HepG2 (cell line): ENCODE results near the gene PRRC2A. TPM values are rescaled to one million over a fixed set of nuclear protein-coding genes. Genes with fewer than 3 reads are reported as not detected.
A peak's percentile ranks its signal among the peaks of the same experiment; 100 is the strongest.

ENCODE experiments used
- AHR ChIP-seq: IDR thresholded peaks from 2 replicates; pipeline ENCODE4 v1.6.1; 2018; ENCODE audit warnings: missing genetic modification reagents, missing compliant biosample characterization
- ATAD3A ChIP-seq: sonication (generic); formaldehyde crosslinking; IDR thresholded peaks from 2 replicates; pipeline ENCODE4 v1.4.0; 2020; ENCODE audit warnings: missing genetic modification reagents
- ATRX ChIP-seq: sonication (generic); formaldehyde crosslinking; IDR thresholded peaks from 2 replicates; pipeline ENCODE4 v1.4.0; 2020; ENCODE audit warnings: missing genetic modification reagents, borderline replicate concordance
- CC2D1A ChIP-seq: sonication (generic); formaldehyde crosslinking; IDR thresholded peaks from 2 replicates; pipeline ENCODE4 v1.8.1; 2023; ENCODE audit warnings: mild to moderate bottlenecking, missing genetic modification reagents
- EP300 ChIP-seq, 3 experiments: sonication (generic) in 1 of 3; formaldehyde crosslinking in 1 of 3; IDR thresholded peaks; 2 replicates each; pipeline versions ENCODE4 v1.5.1 to v1.6.1; 2011 to 2020; ENCODE audit warnings: low read depth in 2 of 3, low read length in 2 of 3, borderline replicate concordance in 1 of 3, improper control_type of control experiment in 1 of 3, mild to moderate bottlenecking in 1 of 3, missing genetic modification reagents in 1 of 3, moderate library complexity in 1 of 3
- FOXJ3 ChIP-seq: sonication (generic); formaldehyde crosslinking; IDR thresholded peaks from 2 replicates; pipeline ENCODE4 v1.4.0; 2020; ENCODE audit warnings: missing genetic modification reagents, mild to moderate bottlenecking, borderline replicate concordance
- MTERF4 ChIP-seq: sonication (generic); formaldehyde crosslinking; IDR thresholded peaks from 2 replicates; pipeline ENCODE4 v1.8.0; 2023; ENCODE audit warnings: mild to moderate bottlenecking, missing genetic modification reagents
- MXD1 ChIP-seq: sonication (generic); formaldehyde crosslinking; IDR thresholded peaks from 2 replicates; pipeline ENCODE4 v1.4.0; 2020; ENCODE audit warnings: mild to moderate bottlenecking, missing genetic modification reagents
- RBFOX2 ChIP-seq: fragments of 200-400 bp; formaldehyde crosslinking; IDR thresholded peaks from 2 replicates; pipeline ENCODE4 v1.6.1; 2017; ENCODE audit warnings: low read depth, mild to moderate bottlenecking, low read length
- SALL1 ChIP-seq: sonication (generic); formaldehyde crosslinking; IDR thresholded peaks from 2 replicates; pipeline ENCODE4 v1.8.0; 2022; ENCODE audit warnings: mild to moderate bottlenecking, missing genetic modification reagents
- SAP130 ChIP-seq: IDR thresholded peaks from 2 replicates; pipeline ENCODE4 v1.6.1; 2016; ENCODE audit warnings: low read depth
- SSRP1 ChIP-seq: IDR thresholded peaks from 2 replicates; pipeline ENCODE4 v1.6.1; 2016; ENCODE audit warnings: control low read depth
- TCF7 ChIP-seq: sonication (generic); IDR thresholded peaks from 2 replicates; pipeline ENCODE4 v1.6.1; 2016; ENCODE audit warnings: antibody characterized with exemption, low read depth
- TEAD3 ChIP-seq: optimal IDR thresholded peaks from 2 replicates; pipeline ENCODE3; 2016; ENCODE audit warnings: borderline replicate concordance
- ZFP36L2 ChIP-seq: sonication (generic); formaldehyde crosslinking; IDR thresholded peaks from 2 replicates; pipeline ENCODE4 v1.4.0; 2020; ENCODE audit warnings: missing genetic modification reagents
- ZNF10 ChIP-seq: sonication (generic); formaldehyde crosslinking; IDR thresholded peaks from 2 replicates; pipeline ENCODE4 v1.4.0; 2020; ENCODE audit warnings: mild to moderate bottlenecking, low read depth, missing genetic modification reagents, borderline replicate concordance
- ZNF276 ChIP-seq: sonication (generic); formaldehyde crosslinking; IDR thresholded peaks from 2 replicates; pipeline ENCODE4 v1.4.0; 2020; ENCODE audit warnings: mild to moderate bottlenecking, low read depth, missing genetic modification reagents
- ZNF331 ChIP-seq: sonication (generic); formaldehyde crosslinking; IDR thresholded peaks from 2 replicates; pipeline ENCODE4 v1.4.0; 2020; ENCODE audit warnings: missing genetic modification reagents
- ZNF737 ChIP-seq: sonication (generic); formaldehyde crosslinking; IDR thresholded peaks from 2 replicates; pipeline ENCODE4 v1.5.0; 2020; ENCODE audit warnings: missing genetic modification reagents, mild to moderate bottlenecking, borderline replicate concordance
- ZNF83 ChIP-seq: sonication (generic); formaldehyde crosslinking; IDR thresholded peaks from 2 replicates; pipeline ENCODE4 v1.4.0; 2020; ENCODE audit warnings: missing genetic modification reagents, mild to moderate bottlenecking, borderline replicate concordance
- polyA plus RNA-seq, 8 experiments: library from polyadenylated mRNA; depleted of rRNA in 3 of 8; stranded (reverse) in 7 of 8; unstranded in 1 of 8; fragments of >200 nt; fragmentation: Illumina TruSeq in 4 of 8; extraction: Trizol in 4 of 8; gene quantifications; 2 replicates each; pipeline versions ENCODE4 v1.2.1 to v1.2.3, GENCODE V29; 2011 to 2016; ENCODE audit warnings: low read depth in 4 of 8, missing spikeins in 1 of 8, mixed read lengths in 1 of 8; ENCODE audit not compliant: insufficient read depth in 1 of 8
- total RNA-seq, 5 experiments: library from RNA; depleted of rRNA; stranded (reverse); fragments of >200 nt; fragmentation: Illumina TruSeq; extraction: Trizol; gene quantifications; 2 replicates each; pipeline ENCODE4 v1.2.3, GENCODE V29; 2016; ENCODE audit warnings: low read depth in 1 of 5
- TF ChIP-seq, protein P1 (sequence below): sonication (generic); formaldehyde crosslinking; IDR thresholded peaks from 2 replicates; pipeline ENCODE4 v1.4.0; 2020; ENCODE audit warnings: missing genetic modification reagents, borderline replicate concordance
- TF ChIP-seq, protein P2 (sequence below): IDR thresholded peaks from 2 replicates; pipeline ENCODE4 v1.6.1; 2016; ENCODE audit warnings: missing genetic modification reagents, missing compliant biosample characterization

Gene PRRC2A
- total and polyA plus RNA-seq, 2 of the 13 experiments (the other 11 are each of a cell fraction or from before 2014, with no cell fraction given): 38.9 to 47.4 TPM

DNA sequence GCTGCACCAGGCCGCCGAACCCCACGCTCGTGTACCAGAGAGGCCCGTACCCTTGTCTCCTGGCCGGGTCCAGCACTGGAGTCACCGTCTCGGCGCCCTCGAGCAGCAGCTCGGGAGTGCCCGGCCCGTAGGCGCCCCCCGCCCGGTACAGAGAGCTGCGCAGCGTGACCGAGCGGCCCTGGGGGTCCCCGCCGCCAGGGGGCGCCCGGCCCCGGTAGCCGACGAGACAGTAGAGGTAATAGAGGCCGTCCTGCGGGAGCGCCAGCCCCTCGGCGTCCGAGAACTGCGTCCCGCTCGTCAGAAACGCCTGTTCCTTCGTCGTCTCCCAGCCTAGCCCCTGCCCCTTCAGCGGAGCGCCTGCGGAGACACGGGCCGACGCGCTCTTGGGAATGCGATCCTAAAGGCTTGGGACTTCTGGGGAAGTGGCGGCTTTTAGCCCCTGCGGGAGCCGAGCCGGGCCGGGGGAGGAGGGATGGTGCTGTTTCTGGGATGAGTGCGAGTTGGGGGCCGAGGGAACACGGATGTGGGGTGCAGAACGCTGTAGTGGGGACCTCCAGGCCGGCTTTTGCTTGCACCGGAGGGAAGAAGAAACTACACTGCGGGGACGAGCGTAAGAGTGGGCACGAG is 39.6 kb upstream of the PRRC2A start (continued):
- TF ChIP-seq SSRP1 (CRISPR knock-in tag) (no peak), MXD1 (peak; percentile 75; the same call in 1 of the 2 replicates), SAP130 (peak; percentile 57), EP300 (IDR thresholded peaks at IDR 0.05; ENCODE audit: low read depth in 2 of 2, low read length in 2 of 2) (no peak), EP300 (CRISPR knock-in tag; IDR thresholded peaks at IDR 0.05; ENCODE audit: borderline replicate concordance) (no peak), ATAD3A (CRISPR knock-in tag) (no peak), TEAD3 (no peak), ZNF276 (no peak), MTERF4 (0 out of 2 replicates have a peak, but pooled peaks have one; percentile 84), ZNF737 (peak; percentile 87; the same call in 1 of the 2 replicates), CC2D1A (CRISPR knock-in tag) (no peak), ZNF331 (CRISPR knock-in tag) (peak; percentile 86; the same call in 1 of the 2 replicates), FOXJ3 (CRISPR knock-in tag) (0 out of 2 replicates have a peak, but pooled peaks have one; percentile 23), ZNF10 (CRISPR knock-in tag) (no peak), ATRX (CRISPR knock-in tag) (no peak), SALL1 (CRISPR knock-in tag) (peak; percentile 80), AHR (CRISPR knock-in tag) (no peak; the same call in 1 of the 2 replicates), ZFP36L2 (CRISPR knock-in tag) (no peak), TCF7 (no peak), ZNF83 (CRISPR knock-in tag) (no peak), RBFOX2 (peak; percentile 61; the same call in 1 of the 2 replicates)
- TF ChIP-seq, protein P1, sequence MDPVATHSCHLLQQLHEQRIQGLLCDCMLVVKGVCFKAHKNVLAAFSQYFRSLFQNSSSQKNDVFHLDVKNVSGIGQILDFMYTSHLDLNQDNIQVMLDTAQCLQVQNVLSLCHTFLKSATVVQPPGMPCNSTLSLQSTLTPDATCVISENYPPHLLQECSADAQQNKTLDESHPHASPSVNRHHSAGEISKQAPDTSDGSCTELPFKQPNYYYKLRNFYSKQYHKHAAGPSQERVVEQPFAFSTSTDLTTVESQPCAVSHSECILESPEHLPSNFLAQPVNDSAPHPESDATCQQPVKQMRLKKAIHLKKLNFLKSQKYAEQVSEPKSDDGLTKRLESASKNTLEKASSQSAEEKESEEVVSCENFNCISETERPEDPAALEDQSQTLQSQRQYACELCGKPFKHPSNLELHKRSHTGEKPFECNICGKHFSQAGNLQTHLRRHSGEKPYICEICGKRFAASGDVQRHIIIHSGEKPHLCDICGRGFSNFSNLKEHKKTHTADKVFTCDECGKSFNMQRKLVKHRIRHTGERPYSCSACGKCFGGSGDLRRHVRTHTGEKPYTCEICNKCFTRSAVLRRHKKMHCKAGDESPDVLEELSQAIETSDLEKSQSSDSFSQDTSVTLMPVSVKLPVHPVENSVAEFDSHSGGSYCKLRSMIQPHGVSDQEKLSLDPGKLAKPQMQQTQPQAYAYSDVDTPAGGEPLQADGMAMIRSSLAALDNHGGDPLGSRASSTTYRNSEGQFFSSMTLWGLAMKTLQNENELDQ (CRISPR knock-in tag): no peak
- TF ChIP-seq, protein P2, sequence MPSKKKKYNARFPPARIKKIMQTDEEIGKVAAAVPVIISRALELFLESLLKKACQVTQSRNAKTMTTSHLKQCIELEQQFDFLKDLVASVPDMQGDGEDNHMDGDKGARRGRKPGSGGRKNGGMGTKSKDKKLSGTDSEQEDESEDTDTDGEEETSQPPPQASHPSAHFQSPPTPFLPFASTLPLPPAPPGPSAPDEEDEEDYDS: peak; percentile 65
